ENCODE data around the gene LRRC38.

DNA sequence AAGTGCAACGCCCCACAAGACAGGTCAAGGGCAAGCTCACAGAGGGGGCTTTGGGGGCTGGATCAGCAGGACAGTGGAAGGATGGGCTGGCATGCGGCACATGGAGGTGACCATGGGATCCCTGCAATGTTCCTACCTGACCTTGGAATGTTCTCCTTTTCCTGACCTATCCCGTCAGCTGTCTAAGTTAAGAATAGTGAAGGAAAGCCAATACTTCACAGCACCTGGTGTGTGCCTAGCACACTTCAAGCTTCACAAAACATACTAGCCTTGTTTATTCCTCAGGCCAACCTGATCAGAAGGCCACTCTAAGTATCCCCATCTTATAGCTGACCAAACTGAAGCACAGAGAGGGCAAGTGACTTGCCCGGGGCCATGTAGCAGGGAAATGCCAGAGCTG lies 31.2 kb downstream of the LRRC38 start:
- TF ChIP-seq, protein P1, sequence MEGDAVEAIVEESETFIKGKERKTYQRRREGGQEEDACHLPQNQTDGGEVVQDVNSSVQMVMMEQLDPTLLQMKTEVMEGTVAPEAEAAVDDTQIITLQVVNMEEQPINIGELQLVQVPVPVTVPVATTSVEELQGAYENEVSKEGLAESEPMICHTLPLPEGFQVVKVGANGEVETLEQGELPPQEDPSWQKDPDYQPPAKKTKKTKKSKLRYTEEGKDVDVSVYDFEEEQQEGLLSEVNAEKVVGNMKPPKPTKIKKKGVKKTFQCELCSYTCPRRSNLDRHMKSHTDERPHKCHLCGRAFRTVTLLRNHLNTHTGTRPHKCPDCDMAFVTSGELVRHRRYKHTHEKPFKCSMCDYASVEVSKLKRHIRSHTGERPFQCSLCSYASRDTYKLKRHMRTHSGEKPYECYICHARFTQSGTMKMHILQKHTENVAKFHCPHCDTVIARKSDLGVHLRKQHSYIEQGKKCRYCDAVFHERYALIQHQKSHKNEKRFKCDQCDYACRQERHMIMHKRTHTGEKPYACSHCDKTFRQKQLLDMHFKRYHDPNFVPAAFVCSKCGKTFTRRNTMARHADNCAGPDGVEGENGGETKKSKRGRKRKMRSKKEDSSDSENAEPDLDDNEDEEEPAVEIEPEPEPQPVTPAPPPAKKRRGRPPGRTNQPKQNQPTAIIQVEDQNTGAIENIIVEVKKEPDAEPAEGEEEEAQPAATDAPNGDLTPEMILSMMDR (conservative IDR thresholded peaks at IDR 0.05 in 1 of 2, IDR thresholded peaks at IDR 0.05 in 1 of 2; ENCODE audit: low read depth in 1 of 2, low read length in 2 of 2): no peak
- no peak for TF ChIP-seq EZH2 (IDR thresholded peaks at IDR 0.05; ENCODE audit: low read length, missing control alignments)
